GM10266 (cell line): ENCODE data around the gene GRB10.
"Not testable (repeated sequence)": the region's sequence is repeated elsewhere in the genome, so short reads cannot be mapped to it uniquely, and the experiment has no call there.

Source experiments
- DNase-seq: peaks from one replicate; pipeline ENCODE4 v3.0.0; 2012; ENCODE audit errors: extremely low spot score
- CTCF ChIP-seq: IDR thresholded peaks from 2 replicates; pipeline ENCODE4 v1.5.1; 2012; ENCODE audit warnings: mild to moderate bottlenecking, low read depth; ENCODE audit not compliant: control insufficient read depth, insufficient read depth; ENCODE audit errors: missing control alignments

GRB10 gene

GRCh38 chr7:50743016-50743415 is 39.7 kb downstream of the GRB10 start:
- no peak for TF ChIP-seq CTCF
- DNase-seq, result no peak

- no peak for TF ChIP-seq CTCF
- no peak for DNase-seq
Observed at GRCh38 chr7:50742401-50742800, 40.3 kb downstream of the GRB10 start.

GRCh38 chr7:50739744-50740435 is 42.8 kb downstream of the GRB10 start:
- no peak for DNase-seq

GRCh38 chr7:50738932-50739331 is 43.8 kb downstream of the GRB10 start:
- DNase-seq, result no peak
- TF ChIP-seq CTCF, result no peak

More at GRCh38 chr7:50739744-50740435, 42.8 kb downstream of the GRB10 start:
- no peak for TF ChIP-seq CTCF

- not testable (repeated sequence) for DNase-seq
Observed at GRCh38 chr7:50735836-50736235, 46.9 kb downstream of the GRB10 start.

- TF ChIP-seq CTCF, result no peak
- DNase-seq, result no peak
Observed at GRCh38 chr7:50735333-50735732, 47.4 kb downstream of the GRB10 start.

GRCh38 chr7:50734246-50734645 is 48.5 kb downstream of the GRB10 start:
- no peak for TF ChIP-seq CTCF
- DNase-seq, result no peak

- TF ChIP-seq CTCF, result no peak
- DNase-seq, result no peak
Observed at GRCh38 chr7:50733552-50733951, 49.1 kb downstream of the GRB10 start.
